ENCODE measurements around the gene DGKI. TPM values are rescaled to one million over a fixed set of nuclear protein-coding genes. Genes with fewer than 3 reads are reported as not detected.

The DGKI gene
- total RNA-seq, 1 experiment from 2014 or later: 0.55 TPM

DNA sequence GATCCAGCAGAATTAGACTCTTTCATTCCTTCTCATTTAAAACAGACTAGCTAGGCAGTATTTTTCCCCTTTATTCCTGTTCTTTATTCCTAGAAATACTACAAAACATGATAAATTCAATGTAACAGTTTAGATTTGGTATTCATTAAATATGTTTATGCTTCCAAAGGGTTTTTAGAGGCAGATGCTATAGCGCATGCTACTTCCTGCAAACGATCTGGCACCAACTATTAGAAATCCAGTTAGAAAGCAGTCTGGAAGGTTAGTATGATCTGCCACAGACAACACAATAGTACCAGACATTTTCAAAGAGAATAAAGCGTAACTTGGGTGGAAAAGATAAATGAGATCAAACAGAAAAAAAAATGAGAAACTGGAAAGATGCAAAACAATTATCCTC, 439.7 kb downstream of the DGKI start:
- no peaks in the 10 kb centered on the region for H3K27me3 ChIP-seq (ENCODE audit: insufficient read depth, low read length)
- Mint-ChIP-seq H3K27ac (no peak overlapping the region), H3K9me3 (no peaks in the 10 kb centered on the region), H3K27me3 (ENCODE audit: low read depth) (no peaks in the 10 kb centered on the region), H3K4me1 (peaks cover 7 to 8% of the 10 kb centered on the region in 2 experiments; a peak in 3 of 4 replicates), H3K4me3 (no peak overlapping the region), H3K36me3 (ENCODE audit: insufficient read depth in 1 of 3, low read depth in 3 of 3) (no peaks in the 10 kb centered on the region)
- no peak overlapping the region for H3K23ac ChIP-seq (ENCODE audit: insufficient read length, low read depth, low read length)
- H3K4me1 ChIP-seq (ENCODE audit: insufficient read depth, low read length): peaks cover 5% of the 10 kb centered on the region
- no peak overlapping the region for H3K4ac ChIP-seq (ENCODE audit: low read depth, low read length)
- no peak for TF ChIP-seq CTCF (conservative IDR thresholded peaks at IDR 0.05)
- no peak overlapping the region for H4K8ac ChIP-seq (replicated peaks; ENCODE audit: insufficient read length, low read depth, low read length)
- no peak overlapping the region for H3K18ac ChIP-seq (ENCODE audit: insufficient read length, low read depth, low read length)
- H2BK12ac ChIP-seq (ENCODE audit: insufficient read length, low read depth, low read length): no peak overlapping the region
- H3K9me3 ChIP-seq (ENCODE audit: control insufficient read depth, low read depth, low read length): no peaks in the 10 kb centered on the region
- H3T11ph ChIP-seq (ENCODE audit: low read length): no peak overlapping the region
- no peaks in the 10 kb centered on the region for H3K79me2 ChIP-seq (ENCODE audit: insufficient read depth, low read length)
- no peak overlapping the region for H3K14ac ChIP-seq (ENCODE audit: insufficient read depth, low read length)
- peaks cover 6% of the 10 kb centered on the region for H3K23me2 ChIP-seq (ENCODE audit: insufficient read length, low read depth, low read length, poor library complexity, severe bottlenecking)
- no CpG with 5 or more reads among the region's 3 CpGs for WGBS (ENCODE audit: extremely low coverage, insufficient read length, low lambda C conversion rate)
- H3K9ac ChIP-seq (ENCODE audit: extremely low read depth, insufficient read length, low read length): no peak overlapping the region
- no peak overlapping the region for H4K5ac ChIP-seq (ENCODE audit: insufficient read length, low read depth, low read length)
- no peak overlapping the region for H2BK20ac ChIP-seq (ENCODE audit: low read depth, low read length, poor library complexity, severe bottlenecking)
- no peak overlapping the region for H2BK120ac ChIP-seq (ENCODE audit: low read depth, low read length, poor library complexity, severe bottlenecking)
- H3K79me1 ChIP-seq (ENCODE audit: insufficient read depth, low read depth, low read length, poor library complexity, severe bottlenecking): no peaks in the 10 kb centered on the region
- no peak overlapping the region for H3K56ac ChIP-seq (ENCODE audit: insufficient read length, low read depth, low read length)
- no peak overlapping the region for H2AFZ ChIP-seq (ENCODE audit: low read length)
- no peak for DNase-seq
- no peak overlapping the region for H2BK15ac ChIP-seq (ENCODE audit: low read depth, low read length)
- no peak overlapping the region for H3K27ac ChIP-seq (ENCODE audit: insufficient read length, low read depth, low read length)
- H3K4me2 ChIP-seq (ENCODE audit: insufficient read depth, insufficient read length, low read length): no peak overlapping the region
- no peak overlapping the region for H4K91ac ChIP-seq (ENCODE audit: insufficient read length, low read depth, low read length)
- no peaks in the 10 kb centered on the region for H4K20me1 ChIP-seq (ENCODE audit: control insufficient read depth, insufficient read depth, insufficient read length)
- H2AK5ac ChIP-seq (ENCODE audit: insufficient read length, low read length): no peak overlapping the region
- no peak overlapping the region for H2BK5ac ChIP-seq (ENCODE audit: insufficient read length, low read length)
